ENCODE measurements around the gene METRNL.

METRNL gene

DNA sequence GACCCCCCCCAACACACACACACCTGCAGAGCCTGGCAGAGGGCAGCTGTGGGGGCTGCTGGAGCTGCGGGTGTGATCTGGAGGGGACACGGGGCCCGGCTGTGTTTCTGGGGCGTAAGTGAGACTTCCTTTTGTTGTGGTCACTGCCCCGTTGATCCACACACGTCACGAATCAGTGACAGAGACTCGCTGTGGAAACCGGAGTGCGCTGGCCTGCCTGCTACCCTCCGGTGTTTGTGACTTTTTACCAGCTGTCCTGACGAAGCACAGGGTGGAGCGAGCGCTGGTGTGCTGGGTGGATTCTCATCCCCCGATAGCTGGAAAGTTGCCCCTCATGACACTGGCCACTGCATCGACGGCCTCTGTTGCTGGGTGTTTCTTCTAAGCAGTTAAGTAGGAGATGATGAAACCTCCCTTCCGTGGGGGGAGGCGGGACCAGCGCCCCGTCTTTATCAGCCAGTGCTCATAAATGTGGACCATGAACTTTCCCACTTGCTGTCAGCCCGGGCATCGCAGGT, 2.3 kb downstream of the METRNL start:
- no peak for DNase-seq

DNA sequence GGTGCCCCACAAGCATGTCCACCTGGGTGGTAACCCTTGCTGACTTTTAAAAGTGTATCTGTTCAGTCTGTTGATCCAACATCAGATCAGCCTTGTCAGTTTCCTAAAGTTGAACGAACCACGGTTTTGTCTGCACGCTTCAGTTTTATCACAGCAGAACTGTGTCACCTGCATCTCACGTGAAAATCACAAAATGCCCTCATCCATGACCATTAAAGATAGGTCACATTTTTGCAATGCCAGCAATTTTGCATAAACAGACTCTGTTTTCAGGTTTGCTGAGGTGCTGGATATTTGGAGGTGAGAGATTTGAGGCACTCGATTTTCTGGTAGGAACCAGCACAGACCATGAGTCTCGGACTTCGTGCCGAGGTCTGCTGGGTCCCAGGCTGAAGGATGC, 3.0 kb downstream of the METRNL start:
- no peak for DNase-seq

- DNase-seq, result no peak
Measured at GRCh38 chr17:83082909-83083367, 3.5 kb downstream of the METRNL start.

DNA sequence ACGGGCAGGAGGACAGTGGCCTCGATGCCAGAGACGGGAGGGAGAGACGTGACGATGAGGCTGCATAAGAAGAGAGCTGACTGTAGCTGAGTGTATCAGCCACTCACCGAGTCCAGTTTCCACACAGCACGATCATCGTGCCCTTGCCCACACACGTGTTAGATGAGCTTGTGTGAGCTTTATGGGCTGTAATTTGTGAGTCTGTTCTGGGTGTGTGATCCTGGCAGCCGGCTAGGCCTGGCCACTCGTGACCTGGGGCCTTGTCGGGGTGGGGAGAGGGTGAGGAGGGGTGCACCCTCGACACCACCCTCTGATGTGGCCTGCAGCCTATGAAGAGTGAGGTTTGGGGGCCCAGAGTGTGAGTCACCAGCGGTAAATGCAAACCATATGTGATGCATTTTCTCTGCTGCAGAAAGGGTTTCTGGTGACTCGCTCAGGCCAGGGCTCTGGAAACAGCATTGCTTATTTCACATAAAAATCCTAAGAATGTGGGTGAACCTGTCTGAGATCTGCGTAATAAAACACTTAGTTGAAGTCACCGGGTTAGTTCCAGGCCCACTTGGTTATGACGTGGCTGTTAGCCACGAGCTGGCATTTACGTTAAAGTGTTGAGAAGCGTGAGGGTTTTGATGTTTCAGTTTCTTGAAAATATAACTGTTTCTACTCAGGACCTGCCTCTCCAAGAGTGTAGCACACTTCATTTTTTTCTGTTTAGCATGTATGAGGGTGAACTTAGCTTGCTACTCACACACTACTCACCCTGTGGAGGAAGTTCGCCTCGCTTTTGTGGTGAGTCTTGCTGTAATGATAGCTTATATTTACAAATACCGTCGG, 4.2 kb downstream of the METRNL start:
- DNase-seq, result no peak

GRCh38 chr17:83084214-83084613, 4.8 kb downstream of the METRNL start:
- no peak for DNase-seq

GRCh38 chr17:83084621-83085056, 5.2 kb downstream of the METRNL start:
- no peak for DNase-seq

DNA sequence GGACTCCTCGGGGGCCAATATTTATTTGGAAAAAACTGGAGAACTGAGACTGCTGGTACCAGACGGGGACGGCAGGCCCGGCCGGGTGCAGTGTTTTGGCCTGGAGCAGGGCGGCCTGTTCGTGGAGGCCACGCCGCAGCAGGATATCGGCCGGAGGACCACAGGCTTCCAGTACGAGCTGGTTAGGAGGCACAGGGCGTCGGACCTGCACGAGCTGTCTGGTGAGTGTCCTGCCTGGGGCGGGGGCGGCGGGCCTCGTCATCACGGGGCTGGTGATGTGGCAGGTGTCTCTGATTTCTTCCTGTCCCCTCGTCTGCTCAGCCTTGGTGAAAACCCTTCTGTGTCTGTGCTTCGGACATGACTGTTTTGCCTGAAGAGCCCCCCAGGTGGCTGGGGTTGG, 5.7 kb downstream of the METRNL start:
- no peak for DNase-seq

DNA sequence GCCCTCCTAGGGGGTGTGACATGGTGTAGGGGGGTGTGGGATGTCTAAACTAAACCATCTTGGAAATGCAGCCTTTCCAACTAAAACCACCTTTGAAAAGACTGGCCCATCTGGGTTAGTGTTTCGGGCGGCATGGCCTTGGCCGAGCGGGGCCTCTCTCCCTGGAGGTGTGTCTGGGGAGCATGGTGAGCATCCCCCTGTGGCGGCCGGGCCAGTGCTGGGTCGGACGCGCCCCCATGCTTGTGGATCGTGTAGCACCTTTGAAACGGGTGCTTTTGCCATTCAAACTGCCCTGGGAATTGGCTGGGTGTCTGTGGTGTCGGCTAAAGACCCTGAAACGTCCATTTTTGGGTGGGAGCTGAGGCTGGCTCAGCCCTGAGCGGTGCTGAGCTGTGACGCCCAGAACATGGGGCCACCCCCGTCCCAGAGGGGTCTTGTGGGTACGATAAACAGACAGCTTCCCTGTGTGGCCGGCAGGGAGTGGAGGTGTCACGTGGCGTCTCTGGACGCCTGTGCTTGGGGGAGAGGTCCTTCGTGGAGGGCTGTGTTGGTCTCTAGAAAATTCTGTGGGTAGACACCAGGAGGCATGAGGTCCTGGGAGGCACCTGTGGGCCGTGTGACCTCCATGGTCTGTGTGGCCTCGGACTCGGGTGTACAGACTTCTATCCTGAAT, 6.3 kb downstream of the METRNL start:
- DNase-seq, result peak; percentile 75

- DNase-seq, result peak; percentile 95
Measured at GRCh38 chr17:83086199-83086880, 6.9 kb downstream of the METRNL start.

DNA sequence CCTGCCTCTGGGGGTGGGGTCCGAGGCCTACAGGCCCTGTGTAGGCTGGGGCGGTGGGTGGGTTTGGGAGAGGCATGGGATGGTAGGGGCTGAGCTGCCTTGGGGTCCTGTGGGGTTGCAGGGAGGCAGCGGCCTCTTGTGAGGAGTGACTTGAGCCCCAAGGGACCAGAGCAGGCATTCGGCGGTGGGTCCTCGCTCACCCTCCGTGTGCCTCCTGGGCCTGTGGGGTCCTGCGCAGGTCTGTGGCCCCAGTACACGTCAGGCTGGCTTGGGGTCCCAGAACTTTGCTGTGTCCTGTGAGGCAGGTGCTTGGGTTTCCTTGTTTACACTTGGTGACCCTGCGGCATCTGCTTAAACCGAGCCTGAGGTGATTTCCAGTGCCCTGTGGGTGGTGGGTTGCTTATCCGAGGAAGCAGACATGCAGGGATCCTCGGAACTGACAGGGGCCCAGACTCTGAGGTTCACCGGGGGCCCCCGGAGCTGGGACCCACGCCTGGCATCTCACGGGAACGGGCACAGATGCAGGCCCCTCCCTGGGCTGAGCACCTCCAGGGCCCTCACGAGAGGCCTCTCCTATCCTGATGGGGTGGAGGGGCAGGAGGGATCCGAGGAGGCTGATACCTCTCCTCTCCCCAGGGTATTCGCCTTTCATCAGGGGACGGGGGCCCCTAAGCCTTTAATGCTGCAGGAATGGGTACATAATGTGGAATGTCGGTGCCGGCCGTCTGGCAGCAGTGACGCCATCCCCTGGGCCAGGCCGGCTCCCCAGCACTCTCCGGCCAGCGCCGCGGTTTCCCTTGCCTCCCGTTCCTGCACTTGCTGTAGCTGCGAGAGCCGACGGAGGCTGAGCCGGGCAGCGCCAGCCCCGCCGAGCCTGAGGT, 7.7 kb downstream of the METRNL start:
- no peak for DNase-seq

- no peak for DNase-seq
Measured at GRCh38 chr17:83087788-83088360, 8.5 kb downstream of the METRNL start.

DNA sequence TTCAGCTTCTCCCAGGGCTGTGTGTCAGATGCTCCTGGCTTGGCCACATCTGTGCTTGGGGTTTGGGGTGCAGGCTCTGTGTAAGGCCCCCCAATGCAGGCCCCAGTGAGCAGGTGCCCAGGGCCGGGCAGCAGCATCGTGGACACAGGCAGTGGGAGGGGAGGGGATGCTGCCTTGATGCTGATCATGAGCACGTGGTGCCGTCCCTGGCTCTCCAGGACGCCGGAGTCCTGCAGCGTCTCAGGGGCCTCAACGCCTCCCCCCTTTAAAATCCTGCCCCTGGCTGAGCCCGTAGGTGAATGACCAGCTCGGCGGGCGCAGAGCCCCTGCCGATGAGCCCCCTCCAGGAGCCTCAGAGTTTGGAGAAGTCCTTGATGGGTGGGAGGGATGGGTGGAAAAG, 9.0 kb downstream of the METRNL start:
- no peak for DNase-seq

GRCh38 chr17:83088909-83089308, 9.5 kb downstream of the METRNL start:
- no peak for DNase-seq

DNA sequence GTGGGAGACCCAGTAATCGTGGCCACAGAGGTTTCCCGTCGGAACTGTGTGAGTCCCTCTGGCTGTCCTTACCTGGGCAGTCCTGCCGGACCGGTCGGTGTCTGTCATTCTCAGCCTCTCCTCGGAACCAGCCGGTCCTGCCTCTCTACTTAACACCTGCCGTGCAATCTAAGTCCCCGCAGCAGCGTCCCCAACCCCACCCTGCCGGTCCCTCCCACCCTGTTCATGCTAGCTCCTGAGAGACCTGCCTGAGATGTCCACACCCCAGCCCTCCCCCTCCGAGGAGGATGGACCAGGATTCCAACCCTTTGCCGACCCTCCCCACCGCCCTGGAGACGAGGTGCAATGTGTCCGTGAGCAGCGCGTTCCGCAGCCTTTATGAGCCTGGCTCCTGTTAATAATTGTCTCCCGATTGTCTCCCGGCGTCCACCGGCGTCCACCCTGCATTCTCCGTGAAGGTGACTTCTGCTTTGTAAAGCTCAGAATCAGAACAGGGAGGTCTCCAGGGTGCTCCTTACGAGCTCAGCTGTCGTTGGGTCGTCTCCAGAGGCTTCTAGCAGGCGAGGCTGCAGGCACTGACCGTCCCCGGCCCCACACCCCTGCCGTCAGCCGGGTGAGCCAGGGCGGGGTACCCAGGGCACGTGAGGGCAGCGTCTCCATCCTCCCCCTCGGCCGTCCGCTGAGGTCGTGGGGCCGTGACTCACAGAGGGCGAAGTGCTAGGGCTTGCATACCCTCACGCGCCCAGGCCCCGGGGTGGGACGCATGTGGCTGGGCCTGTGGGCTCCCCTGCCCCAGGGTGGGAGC, 10.1 kb downstream of the METRNL start:
- DNase-seq, result no peak

DNA sequence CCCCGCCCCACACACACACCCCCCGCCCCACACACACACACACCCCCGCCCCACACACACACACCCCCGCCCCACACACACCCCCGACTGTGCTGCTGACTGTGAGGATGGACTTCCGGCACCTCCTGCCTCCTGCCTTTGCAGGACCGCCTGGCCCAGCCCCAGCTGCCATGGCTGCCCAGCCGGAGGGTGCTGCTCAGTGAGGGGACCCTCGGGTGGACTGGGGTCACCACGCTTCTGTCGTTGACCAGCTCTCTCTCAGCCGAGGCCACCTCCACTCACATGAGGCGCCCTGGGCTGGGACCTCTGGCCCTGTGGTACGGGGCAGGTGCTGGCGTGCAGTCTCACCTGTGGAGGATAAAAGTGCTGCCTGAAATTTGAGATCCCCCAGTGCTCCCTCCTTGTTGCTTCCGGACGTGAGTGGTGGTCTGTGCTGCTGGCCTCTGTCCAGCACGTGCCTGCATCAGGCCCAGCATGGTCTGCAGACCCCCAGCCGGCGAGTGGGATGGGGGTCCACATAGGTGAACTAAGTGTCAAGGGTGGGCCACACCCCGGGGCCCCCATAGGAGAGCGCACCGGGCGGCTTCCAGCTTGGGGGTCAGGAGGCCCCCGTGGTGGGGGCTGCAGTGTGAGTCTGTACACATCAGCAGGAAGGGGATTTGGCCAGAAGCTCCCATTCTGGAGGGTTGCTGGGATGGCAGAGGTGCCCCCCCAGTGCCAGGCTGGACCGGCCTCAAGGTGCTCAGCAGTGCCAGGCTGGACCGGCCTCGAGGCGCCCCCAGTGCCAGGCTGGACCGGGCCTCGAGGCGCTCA, 11.2 kb downstream of the METRNL start:
- no peak for DNase-seq

- no peak for DNase-seq
Measured at GRCh38 chr17:83091257-83092141, 12.1 kb downstream of the METRNL start.

DNA sequence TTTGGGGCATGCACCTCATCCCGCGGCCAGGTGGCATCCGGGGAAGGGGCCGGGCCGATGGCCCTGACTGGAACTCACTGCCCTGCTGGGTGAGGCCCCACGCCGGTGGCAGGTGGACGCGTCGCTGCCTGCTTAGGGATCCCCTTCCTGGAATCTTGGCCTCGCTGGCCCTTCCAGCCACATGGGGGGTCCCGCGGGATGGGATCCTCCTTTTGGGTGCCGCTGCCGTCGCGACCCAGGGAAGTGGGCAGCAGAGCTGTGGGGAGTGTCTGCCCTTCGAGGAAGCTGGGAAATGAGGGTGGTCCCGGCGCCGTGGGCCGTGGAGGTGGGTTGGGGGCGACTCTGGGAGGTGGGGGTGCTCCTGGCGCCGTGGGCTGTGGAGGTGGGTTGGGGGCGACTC, 12.8 kb downstream of the METRNL start:
- no peak for DNase-seq

DNA sequence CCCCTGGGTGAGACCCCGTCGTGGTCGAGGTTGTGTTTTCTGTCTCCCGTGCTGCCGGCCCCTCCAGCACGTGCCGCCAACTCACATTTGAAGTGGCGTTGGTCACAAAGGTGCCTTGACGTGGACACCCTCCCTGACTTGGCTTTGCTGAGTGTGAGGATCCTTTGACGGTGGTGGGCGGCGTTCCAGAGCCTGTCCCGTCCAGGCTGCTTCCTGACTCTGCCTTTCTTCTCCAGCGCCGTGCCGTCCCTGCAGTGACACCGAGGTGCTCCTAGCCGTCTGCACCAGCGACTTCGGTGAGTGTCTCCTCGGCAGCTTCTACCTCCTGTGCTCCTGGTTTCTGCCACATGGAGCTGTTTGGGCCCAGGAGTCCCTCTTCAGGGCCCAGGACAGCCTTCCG, 13.5 kb downstream of the METRNL start:
- no peak for DNase-seq

DNA sequence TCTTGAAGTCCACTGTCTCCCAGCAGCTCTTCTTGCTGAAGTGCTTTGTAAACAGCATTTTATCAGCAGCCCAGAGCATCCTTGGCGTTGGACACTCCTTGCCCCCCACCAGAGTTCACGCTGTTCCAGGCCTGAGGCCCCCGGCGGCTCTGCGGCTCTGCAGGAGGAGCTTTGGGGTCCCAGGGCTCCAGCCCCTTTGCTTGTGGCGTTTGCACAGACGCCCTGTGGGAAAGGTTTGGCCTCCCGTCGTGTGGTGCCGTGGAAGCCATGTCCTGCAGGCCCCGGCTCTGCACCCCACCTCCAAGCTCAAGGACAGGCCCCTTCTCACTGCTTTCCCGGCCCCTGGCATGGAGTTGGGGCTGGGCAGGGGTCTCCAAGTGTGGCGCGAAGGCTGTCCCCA, 14.1 kb downstream of the METRNL start:
- DNase-seq, result no peak
